Activated CD4-positive, alpha-beta T cell treated with anti-CD3 and anti-CD28 coated beads, Interleukin-2, Interleukin-4, amounts not matched to agents 100 ng/mL and 50 ng/mL, durations not matched to agents 16 hours and 8 hours (primary cell): ENCODE measurements around the gene EFNA5.
"Not testable (repeated sequence)": the region's sequence is repeated elsewhere in the genome, so short reads cannot be mapped to it uniquely, and the experiment has no call there.

Experiments used
- DNase-seq: peaks from one replicate; pipeline ENCODE4 v3.0.0-alpha.2; 2020; ENCODE audit warnings: low spot score

Gene EFNA5

GRCh38 chr5:107517185-107518033 is 153.3 kb downstream of the EFNA5 start:
- DNase-seq, result no peak

- DNase-seq, result no peak
These were observed 154.1 kb downstream of the EFNA5 start for GRCh38 chr5:107516452-107517184.

- DNase-seq, result no peak
These were observed 155.1 kb downstream of the EFNA5 start for GRCh38 chr5:107515521-107516080.

GRCh38 chr5:107514305-107514704 is 156.4 kb downstream of the EFNA5 start:
- no peak for DNase-seq

GRCh38 chr5:107513337-107514085 is 157.2 kb downstream of the EFNA5 start:
- DNase-seq, result no peak

GRCh38 chr5:107512029-107512428 is 158.7 kb downstream of the EFNA5 start:
- no peak for DNase-seq

- DNase-seq, result no peak
These were observed 160.6 kb downstream of the EFNA5 start for GRCh38 chr5:107510125-107510524.

- DNase-seq, result no peak
These were observed 162.6 kb downstream of the EFNA5 start for GRCh38 chr5:107508097-107508496.

GRCh38 chr5:107505763-107506534 is 164.8 kb downstream of the EFNA5 start:
- DNase-seq, result no peak

GRCh38 chr5:107504424-107504823 is 166.3 kb downstream of the EFNA5 start:
- no peak for DNase-seq

- DNase-seq, result no peak
These were observed 168.1 kb downstream of the EFNA5 start for GRCh38 chr5:107502676-107503060.

GRCh38 chr5:107501965-107502675 is 168.6 kb downstream of the EFNA5 start:
- peak; percentile 32 for DNase-seq

- no peak for DNase-seq
These were observed 169.9 kb downstream of the EFNA5 start for GRCh38 chr5:107500840-107501239.

GRCh38 chr5:107500347-107500746 is 170.4 kb downstream of the EFNA5 start:
- DNase-seq, result no peak

GRCh38 chr5:107499776-107500175 is 171.0 kb downstream of the EFNA5 start:
- no peak for DNase-seq

- DNase-seq, result no peak
These were observed 171.5 kb downstream of the EFNA5 start for GRCh38 chr5:107499237-107499636.

GRCh38 chr5:107496466-107496865 is 174.3 kb downstream of the EFNA5 start:
- DNase-seq, result no peak

GRCh38 chr5:107494129-107494528 is 176.6 kb downstream of the EFNA5 start:
- not testable (repeated sequence) for DNase-seq

GRCh38 chr5:107487056-107487542 is 183.6 kb downstream of the EFNA5 start:
- no peak for DNase-seq

- DNase-seq, result peak; percentile 78
These were observed 184.2 kb downstream of the EFNA5 start for GRCh38 chr5:107486489-107486888.

- no peak for DNase-seq
These were observed 185.6 kb downstream of the EFNA5 start for GRCh38 chr5:107485184-107485583.
